HepG2 (cell line): ENCODE data around the gene SOSTDC1. TPM values are rescaled to one million over a fixed set of nuclear protein-coding genes. Genes with fewer than 3 reads are reported as not detected.
A peak's percentile ranks its signal among the peaks of the same experiment; 100 is the strongest.

Experiments
- ARNTL ChIP-seq: sonication (generic); formaldehyde crosslinking; IDR thresholded peaks from 2 replicates; pipeline ENCODE4 v1.4.0; 2020; ENCODE audit warnings: mild to moderate bottlenecking, missing genetic modification reagents
- HNF4A ChIP-seq: sonication (generic); formaldehyde crosslinking; IDR thresholded peaks from 2 replicates; pipeline ENCODE4 v1.4.0; 2020; ENCODE audit warnings: missing genetic modification reagents
- KDM1A ChIP-seq: IDR thresholded peaks from 2 replicates; pipeline ENCODE4 v1.6.1; 2016; ENCODE audit warnings: missing compliant biosample characterization
- KDM5B ChIP-seq: sonication (generic); formaldehyde crosslinking; IDR thresholded peaks from 2 replicates; pipeline ENCODE4 v1.4.0; 2020; ENCODE audit warnings: missing genetic modification reagents, mild to moderate bottlenecking, borderline replicate concordance
- NONO ChIP-seq, 2 experiments: fragments of 450-650 bp in 1 of 2; sonication (generic) in 1 of 2; formaldehyde crosslinking in 1 of 2; IDR thresholded peaks in 1 of 2; conservative IDR thresholded peaks in 1 of 2; 2 replicates each; pipeline versions ENCODE4 v1.6.1 to v1.8.0; 2017 to 2022; ENCODE audit warnings: mild to moderate bottlenecking in 1 of 2, missing genetic modification reagents in 1 of 2, moderate library complexity in 1 of 2
- PAX8 ChIP-seq: sonication (generic); formaldehyde crosslinking; IDR thresholded peaks from 2 replicates; pipeline ENCODE4 v1.8.0; 2022; ENCODE audit warnings: mild to moderate bottlenecking, missing genetic modification reagents, borderline replicate concordance
- RORA ChIP-seq: sonication (generic); formaldehyde crosslinking; IDR thresholded peaks from 2 replicates; pipeline ENCODE4 v1.5.0; 2020; ENCODE audit warnings: mild to moderate bottlenecking, missing genetic modification reagents, moderate library complexity
- SMAD3 ChIP-seq: sonication (generic); formaldehyde crosslinking; IDR thresholded peaks from 2 replicates; pipeline ENCODE4 v1.4.0; 2020; ENCODE audit warnings: missing genetic modification reagents
- TAF1 ChIP-seq: sonication (generic); formaldehyde crosslinking; IDR thresholded peaks from 2 replicates; pipeline ENCODE4 v1.4.0; 2020; ENCODE audit warnings: missing genetic modification reagents
- ZKSCAN8 ChIP-seq: IDR thresholded peaks from 2 replicates; pipeline ENCODE4 v1.6.1; 2016; ENCODE audit warnings: borderline replicate concordance, missing genetic modification reagents, missing compliant biosample characterization
- ZMYM4 ChIP-seq: sonication (generic); formaldehyde crosslinking; IDR thresholded peaks from 2 replicates; pipeline ENCODE4 v1.8.1; 2023; ENCODE audit warnings: mild to moderate bottlenecking, missing genetic modification reagents
- ZNF33A ChIP-seq: sonication (generic); formaldehyde crosslinking; IDR thresholded peaks from 2 replicates; pipeline ENCODE4 v1.5.1; 2020; ENCODE audit warnings: missing genetic modification reagents, mild to moderate bottlenecking, moderate library complexity, borderline replicate concordance
- ZNF510 ChIP-seq: sonication (generic); formaldehyde crosslinking; IDR thresholded peaks from 2 replicates; pipeline ENCODE4 v1.4.0; 2020; ENCODE audit warnings: low read depth, mild to moderate bottlenecking, missing genetic modification reagents
- ZNF546 ChIP-seq: sonication (generic); formaldehyde crosslinking; conservative IDR thresholded peaks from 2 replicates; pipeline ENCODE4 v1.8.1; 2023; ENCODE audit warnings: mild to moderate bottlenecking, missing genetic modification reagents
- ZNF563 ChIP-seq: sonication (generic); formaldehyde crosslinking; IDR thresholded peaks from 2 replicates; pipeline ENCODE4 v1.8.0; 2022; ENCODE audit warnings: mild to moderate bottlenecking, moderate library complexity, missing genetic modification reagents
- ZNF709 ChIP-seq: sonication (generic); formaldehyde crosslinking; IDR thresholded peaks from 2 replicates; pipeline ENCODE4 v1.5.0; 2020; ENCODE audit warnings: mild to moderate bottlenecking, missing genetic modification reagents
- ZNF749 ChIP-seq: sonication (generic); formaldehyde crosslinking; IDR thresholded peaks from 2 replicates; pipeline ENCODE4 v1.8.0; 2022; ENCODE audit warnings: mild to moderate bottlenecking, missing genetic modification reagents, moderate library complexity, borderline replicate concordance
- ZNF772 ChIP-seq: sonication (generic); formaldehyde crosslinking; IDR thresholded peaks from 2 replicates; pipeline ENCODE4 v1.5.0; 2020; ENCODE audit warnings: mild to moderate bottlenecking, missing genetic modification reagents
- ZNF816 ChIP-seq: sonication (generic); formaldehyde crosslinking; IDR thresholded peaks from 2 replicates; pipeline ENCODE4 v1.8.0; 2022; ENCODE audit warnings: missing genetic modification reagents, mild to moderate bottlenecking, borderline replicate concordance
- ZNF879 ChIP-seq: sonication (generic); formaldehyde crosslinking; IDR thresholded peaks from 2 replicates; pipeline ENCODE4 v1.8.1; 2023; ENCODE audit warnings: missing genetic modification reagents
- polyA plus RNA-seq, 8 experiments: library from polyadenylated mRNA; depleted of rRNA in 3 of 8; stranded (reverse) in 7 of 8; unstranded in 1 of 8; fragments of >200 nt; fragmentation: Illumina TruSeq in 4 of 8; extraction: Trizol in 4 of 8; gene quantifications; 2 replicates each; pipeline versions ENCODE4 v1.2.1 to v1.2.3, GENCODE V29; 2011 to 2016; ENCODE audit warnings: low read depth in 4 of 8, missing spikeins in 1 of 8, mixed read lengths in 1 of 8; ENCODE audit not compliant: insufficient read depth in 1 of 8
- total RNA-seq, 5 experiments: library from RNA; depleted of rRNA; stranded (reverse); fragments of >200 nt; fragmentation: Illumina TruSeq; extraction: Trizol; gene quantifications; 2 replicates each; pipeline ENCODE4 v1.2.3, GENCODE V29; 2016; ENCODE audit warnings: low read depth in 1 of 5
- TF ChIP-seq, protein P1 (sequence below): sonication (generic); formaldehyde crosslinking; IDR thresholded peaks from 2 replicates; pipeline ENCODE4 v1.9.0; 2022; ENCODE audit warnings: low read depth, missing genetic modification reagents
- TF ChIP-seq, protein P2 (sequence below): sonication (generic); formaldehyde crosslinking; conservative IDR thresholded peaks from 2 replicates; pipeline ENCODE4 v1.8.0; 2022; ENCODE audit warnings: mild to moderate bottlenecking, moderate library complexity, missing genetic modification reagents
- TF ChIP-seq, protein P3 (sequence below): IDR thresholded peaks from 2 replicates; pipeline ENCODE4 v1.6.1; 2016; ENCODE audit warnings: low read depth
- TF ChIP-seq, protein P4 (sequence below): sonication (generic); formaldehyde crosslinking; IDR thresholded peaks from 2 replicates; pipeline ENCODE4 v1.8.1; 2023; ENCODE audit warnings: mild to moderate bottlenecking, inconsistent platforms, moderate library complexity, missing genetic modification reagents, borderline replicate concordance

Gene SOSTDC1
- total and polyA plus RNA-seq, 2 of the 13 experiments (the other 11 are each of a cell fraction or from before 2014, with no cell fraction given), result not detected

DNA sequence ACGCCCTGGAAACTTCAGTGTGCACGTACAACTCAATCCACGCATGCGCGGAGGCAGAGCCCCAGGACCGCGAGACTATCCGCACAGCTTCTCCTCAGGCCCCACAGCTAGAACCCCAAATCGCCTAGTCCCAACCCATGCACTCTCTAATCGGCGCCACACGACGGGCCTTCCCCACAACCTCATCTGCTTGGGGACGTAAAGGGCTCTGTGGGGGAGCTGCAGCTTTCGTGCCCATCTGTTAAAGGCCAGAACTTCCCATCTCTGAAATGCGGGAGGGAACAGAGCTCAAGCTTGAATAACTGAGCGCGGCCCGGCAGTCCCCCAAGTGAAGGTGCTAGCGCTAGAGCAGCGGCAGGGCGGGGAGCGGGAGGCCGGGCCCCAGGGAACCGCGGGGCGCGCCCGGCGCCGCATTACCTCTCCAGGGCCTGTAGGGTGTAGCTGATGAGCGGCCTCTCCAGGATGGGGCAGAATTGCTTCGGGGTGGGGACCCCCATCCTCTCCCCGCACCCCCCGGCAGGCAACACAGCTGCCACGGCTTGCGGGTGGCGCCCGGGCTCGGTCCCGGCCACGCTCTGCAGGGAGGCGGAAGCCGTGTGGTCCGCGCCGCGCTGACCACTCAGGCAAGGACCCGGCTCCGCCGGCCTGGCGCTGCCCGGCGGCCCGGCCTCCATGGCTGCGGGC, 44.7 kb downstream of the SOSTDC1 start (continued):
- peak; percentile 59; the same call in 1 of the 2 replicates for TF ChIP-seq TAF1 (CRISPR knock-in tag)
- TF ChIP-seq ZNF546 (CRISPR knock-in tag), result no peak
- no peak for TF ChIP-seq NONO (IDR thresholded peaks at IDR 0.05)
- peak; percentile 18; the same call in 1 of the 2 replicates for TF ChIP-seq NONO (CRISPR knock-in tag; conservative IDR thresholded peaks at IDR 0.05)
- TF ChIP-seq ARNTL (CRISPR knock-in tag), result peak; percentile 23; the same call in 1 of the 2 replicates
- peak; percentile 68; the same call in 1 of the 2 replicates for TF ChIP-seq KDM5B (CRISPR knock-in tag)
- no peak; the same call in 1 of the 2 replicates for TF ChIP-seq ZNF563 (CRISPR knock-in tag)
- no peak for TF ChIP-seq KDM1A (CRISPR knock-in tag)
- TF ChIP-seq, protein P1, sequence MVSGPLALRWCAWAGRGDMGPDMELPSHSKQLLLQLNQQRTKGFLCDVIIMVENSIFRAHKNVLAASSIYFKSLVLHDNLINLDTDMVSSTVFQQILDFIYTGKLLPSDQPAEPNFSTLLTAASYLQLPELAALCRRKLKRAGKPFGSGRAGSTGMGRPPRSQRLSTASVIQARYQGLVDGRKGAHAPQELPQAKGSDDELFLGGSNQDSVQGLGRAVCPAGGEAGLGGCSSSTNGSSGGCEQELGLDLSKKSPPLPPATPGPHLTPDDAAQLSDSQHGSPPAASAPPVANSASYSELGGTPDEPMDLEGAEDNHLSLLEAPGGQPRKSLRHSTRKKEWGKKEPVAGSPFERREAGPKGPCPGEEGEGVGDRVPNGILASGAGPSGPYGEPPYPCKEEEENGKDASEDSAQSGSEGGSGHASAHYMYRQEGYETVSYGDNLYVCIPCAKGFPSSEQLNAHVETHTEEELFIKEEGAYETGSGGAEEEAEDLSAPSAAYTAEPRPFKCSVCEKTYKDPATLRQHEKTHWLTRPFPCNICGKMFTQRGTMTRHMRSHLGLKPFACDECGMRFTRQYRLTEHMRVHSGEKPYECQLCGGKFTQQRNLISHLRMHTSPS (CRISPR knock-in tag), result no peak
- 0 out of 2 replicates have a peak, but pooled peaks have one; percentile 29 for TF ChIP-seq ZKSCAN8 (CRISPR knock-in tag)
- no peak for TF ChIP-seq PAX8 (CRISPR knock-in tag)
- no peak for TF ChIP-seq HNF4A (CRISPR knock-in tag)
- TF ChIP-seq SMAD3 (CRISPR knock-in tag), result 0 out of 2 replicates have a peak, but pooled peaks have one; percentile 37
- no peak for TF ChIP-seq ZNF709 (CRISPR knock-in tag)
- TF ChIP-seq RORA (CRISPR knock-in tag), result no peak
- TF ChIP-seq, protein P2, sequence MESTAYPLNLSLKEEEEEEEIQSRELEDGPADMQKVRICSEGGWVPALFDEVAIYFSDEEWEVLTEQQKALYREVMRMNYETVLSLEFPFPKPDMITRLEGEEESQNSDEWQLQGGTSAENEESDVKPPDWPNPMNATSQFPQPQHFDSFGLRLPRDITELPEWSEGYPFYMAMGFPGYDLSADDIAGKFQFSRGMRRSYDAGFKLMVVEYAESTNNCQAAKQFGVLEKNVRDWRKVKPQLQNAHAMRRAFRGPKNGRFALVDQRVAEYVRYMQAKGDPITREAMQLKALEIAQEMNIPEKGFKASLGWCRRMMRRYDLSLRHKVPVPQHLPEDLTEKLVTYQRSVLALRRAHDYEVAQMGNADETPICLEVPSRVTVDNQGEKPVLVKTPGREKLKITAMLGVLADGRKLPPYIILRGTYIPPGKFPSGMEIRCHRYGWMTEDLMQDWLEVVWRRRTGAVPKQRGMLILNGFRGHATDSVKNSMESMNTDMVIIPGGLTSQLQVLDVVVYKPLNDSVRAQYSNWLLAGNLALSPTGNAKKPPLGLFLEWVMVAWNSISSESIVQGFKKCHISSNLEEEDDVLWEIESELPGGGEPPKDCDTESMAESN (CRISPR knock-in tag), result peak; percentile 66; the same call in 1 of the 2 replicates
- peak; percentile 47; the same call in 1 of the 2 replicates for TF ChIP-seq ZMYM4 (CRISPR knock-in tag)
- no peak; the same call in 1 of the 2 replicates for TF ChIP-seq ZNF816 (CRISPR knock-in tag)
- TF ChIP-seq ZNF772 (CRISPR knock-in tag), result no peak
- peak; percentile 65; the same call in 1 of the 2 replicates for TF ChIP-seq ZNF879
- TF ChIP-seq ZNF749 (CRISPR knock-in tag), result 0 out of 2 replicates have a peak, but pooled peaks have one; percentile 16
- no peak for TF ChIP-seq ZNF33A (CRISPR knock-in tag)
- no peak for TF ChIP-seq ZNF510 (CRISPR knock-in tag)
- TF ChIP-seq, protein P3, sequence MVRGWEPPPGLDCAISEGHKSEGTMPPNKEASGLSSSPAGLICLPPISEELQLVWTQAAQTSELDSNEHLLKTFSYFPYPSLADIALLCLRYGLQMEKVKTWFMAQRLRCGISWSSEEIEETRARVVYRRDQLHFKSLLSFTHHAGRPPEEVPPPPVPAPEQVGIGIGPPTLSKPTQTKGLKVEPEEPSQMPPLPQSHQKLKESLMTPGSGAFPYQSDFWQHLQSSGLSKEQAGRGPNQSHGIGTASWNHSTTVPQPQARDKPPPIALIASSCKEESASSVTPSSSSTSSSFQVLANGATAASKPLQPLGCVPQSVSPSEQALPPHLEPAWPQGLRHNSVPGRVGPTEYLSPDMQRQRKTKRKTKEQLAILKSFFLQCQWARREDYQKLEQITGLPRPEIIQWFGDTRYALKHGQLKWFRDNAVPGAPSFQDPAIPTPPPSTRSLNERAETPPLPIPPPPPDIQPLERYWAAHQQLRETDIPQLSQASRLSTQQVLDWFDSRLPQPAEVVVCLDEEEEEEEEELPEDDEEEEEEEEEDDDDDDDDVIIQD (CRISPR knock-in tag), result no peak
- TF ChIP-seq, protein P4, sequence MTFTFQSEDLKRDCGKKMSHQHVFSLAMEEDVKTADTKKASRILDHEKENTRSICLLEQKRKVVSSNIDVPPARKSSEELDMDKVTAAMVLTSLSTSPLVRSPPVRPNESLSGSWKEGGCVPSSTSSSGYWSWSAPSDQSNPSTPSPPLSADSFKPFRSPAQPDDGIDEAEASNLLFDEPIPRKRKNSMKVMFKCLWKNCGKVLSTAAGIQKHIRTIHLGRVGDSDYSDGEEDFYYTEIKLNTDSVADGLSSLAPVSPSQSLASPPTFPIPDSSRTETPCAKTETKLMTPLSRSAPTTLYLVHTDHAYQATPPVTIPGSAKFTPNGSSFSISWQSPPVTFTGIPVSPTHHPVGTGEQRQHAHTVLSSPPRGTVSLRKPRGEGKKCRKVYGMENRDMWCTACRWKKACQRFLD (CRISPR knock-in tag), result no peak
